Measurements from ENCODE around the gene SNTG2. TPM values are rescaled to one million over a fixed set of nuclear protein-coding genes. Genes with fewer than 3 reads are reported as not detected.

SNTG2 gene
- total RNA-seq, 2 experiments from 2014 or later: 2.5 to 3.2 TPM

DNA sequence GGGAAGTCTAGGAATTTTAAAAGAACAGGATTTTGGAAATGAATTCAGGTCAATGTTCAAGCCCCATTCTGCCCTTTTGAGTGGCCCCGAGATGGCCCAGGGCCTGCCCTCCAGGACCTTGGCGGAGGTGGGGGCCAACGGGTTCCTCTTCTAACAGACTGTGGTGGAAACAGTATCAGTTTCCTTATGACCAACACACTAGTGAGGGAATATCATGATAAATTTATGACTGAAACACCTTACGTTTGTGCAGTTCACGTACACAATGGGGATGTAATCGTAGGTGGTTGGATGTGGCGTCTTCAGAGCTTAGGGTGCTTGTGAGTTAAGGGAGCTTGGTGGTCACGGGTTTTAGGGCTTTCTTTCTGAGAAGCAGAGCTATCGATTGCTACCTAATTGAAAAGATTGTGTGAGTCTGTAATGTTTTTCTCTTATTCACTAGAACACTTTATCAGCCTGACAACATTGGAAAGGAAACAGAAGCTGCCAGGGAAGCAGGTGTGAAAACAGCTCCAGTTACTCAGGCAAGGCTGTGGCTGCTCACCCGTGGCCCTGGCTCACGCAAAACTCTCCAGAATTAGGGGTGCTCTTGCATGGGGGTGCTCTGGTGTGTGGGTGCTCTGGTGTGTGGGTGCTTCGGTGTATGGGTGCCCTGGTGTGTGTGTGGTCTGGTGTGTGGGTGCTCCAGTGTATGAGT is 165.3 kb downstream of the SNTG2 start:
- H3K27ac Mint-ChIP-seq: no peak overlapping the region
- ChIA-PET CTCF (interaction anchor here (0.7 kb wide), 1 partner anchor 24 kb away, joined by 3 read pairs; no protein-coding TSS in a partner anchor), POLR2A (no interaction called here)
- TF ChIP-seq, protein P1, sequence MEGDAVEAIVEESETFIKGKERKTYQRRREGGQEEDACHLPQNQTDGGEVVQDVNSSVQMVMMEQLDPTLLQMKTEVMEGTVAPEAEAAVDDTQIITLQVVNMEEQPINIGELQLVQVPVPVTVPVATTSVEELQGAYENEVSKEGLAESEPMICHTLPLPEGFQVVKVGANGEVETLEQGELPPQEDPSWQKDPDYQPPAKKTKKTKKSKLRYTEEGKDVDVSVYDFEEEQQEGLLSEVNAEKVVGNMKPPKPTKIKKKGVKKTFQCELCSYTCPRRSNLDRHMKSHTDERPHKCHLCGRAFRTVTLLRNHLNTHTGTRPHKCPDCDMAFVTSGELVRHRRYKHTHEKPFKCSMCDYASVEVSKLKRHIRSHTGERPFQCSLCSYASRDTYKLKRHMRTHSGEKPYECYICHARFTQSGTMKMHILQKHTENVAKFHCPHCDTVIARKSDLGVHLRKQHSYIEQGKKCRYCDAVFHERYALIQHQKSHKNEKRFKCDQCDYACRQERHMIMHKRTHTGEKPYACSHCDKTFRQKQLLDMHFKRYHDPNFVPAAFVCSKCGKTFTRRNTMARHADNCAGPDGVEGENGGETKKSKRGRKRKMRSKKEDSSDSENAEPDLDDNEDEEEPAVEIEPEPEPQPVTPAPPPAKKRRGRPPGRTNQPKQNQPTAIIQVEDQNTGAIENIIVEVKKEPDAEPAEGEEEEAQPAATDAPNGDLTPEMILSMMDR (IDR thresholded peaks at IDR 0.05): no peak
- no peak overlapping the region for H3K4me3 Mint-ChIP-seq
- peaks cover 19% of the 10 kb centered on the region for H3K9me3 Mint-ChIP-seq
- DNase-seq (no peak), ATAC-seq (no peak)
- intact Hi-C loops (cut with micrococcal nuclease): no loop called here
- peaks cover 3% of the 10 kb centered on the region for H3K4me1 Mint-ChIP-seq (ENCODE audit: low read depth)
- H3K27me3 Mint-ChIP-seq: peaks cover 1% of the 10 kb centered on the region
- no peaks in the 10 kb centered on the region for H3K36me3 Mint-ChIP-seq (ENCODE audit: low read depth)

DNA sequence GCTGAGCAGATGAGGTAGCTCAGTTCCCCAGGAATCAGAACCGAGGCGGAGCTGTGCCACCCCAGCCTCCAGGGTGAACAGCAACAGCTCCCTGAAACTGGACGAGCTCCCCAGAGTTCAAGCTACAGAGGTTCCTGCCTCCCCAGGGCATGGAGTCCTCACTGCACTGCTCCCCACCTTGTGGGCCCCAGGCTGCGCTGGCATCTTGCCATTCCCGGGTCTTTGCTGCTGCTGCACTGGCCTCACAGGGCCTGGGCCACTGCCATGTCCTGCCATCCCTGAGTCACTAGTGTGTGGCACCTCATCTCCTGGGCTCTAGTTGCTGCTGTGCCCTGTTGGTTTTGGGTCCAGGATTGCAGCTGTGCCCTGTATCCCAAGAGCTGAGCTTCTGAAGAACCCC is 166.9 kb downstream of the SNTG2 start:
- Mint-ChIP-seq H3K27ac (no peak overlapping the region), H3K36me3 (ENCODE audit: low read depth) (no peaks in the 10 kb centered on the region), H3K27me3 (peaks cover 1% of the 10 kb centered on the region), H3K4me3 (no peak overlapping the region), H3K4me1 (ENCODE audit: low read depth) (peaks cover 3% of the 10 kb centered on the region), H3K9me3 (peaks cover 9% of the 10 kb centered on the region)
- ATAC-seq (no peak), DNase-seq (no peak)
- TF ChIP-seq, protein P1 (IDR thresholded peaks at IDR 0.05): no peak
- CTCF ChIA-PET: no interaction called here
- POLR2A ChIA-PET: no interaction called here
- intact Hi-C loops (cut with micrococcal nuclease): no loop called here

DNA sequence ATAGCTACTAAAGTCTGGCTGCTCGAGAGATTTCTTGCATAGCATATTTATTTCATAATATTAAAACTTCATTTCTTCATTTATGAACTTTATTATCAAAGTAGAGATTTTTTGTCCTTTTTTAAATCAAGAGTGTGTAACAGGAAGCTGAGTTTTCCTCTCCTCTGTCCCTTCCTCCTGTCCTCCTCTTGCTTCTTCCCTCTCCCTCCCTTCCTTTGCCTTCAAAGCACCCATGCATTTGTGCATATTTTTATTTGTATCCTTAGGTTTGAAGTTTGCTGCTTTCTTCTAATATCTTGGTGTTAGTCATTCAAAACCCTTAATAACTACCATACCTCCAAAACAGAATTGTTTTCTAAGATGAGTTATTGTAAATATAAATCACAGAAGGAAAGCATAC is 174.6 kb downstream of the SNTG2 start:
- ChIA-PET POLR2A (interaction anchor here (0.9 kb wide), 1 partner anchor 36 kb away, joined by 3 read pairs; no protein-coding TSS in a partner anchor), CTCF (no interaction called here)
- TF ChIP-seq, protein P1 (IDR thresholded peaks at IDR 0.05): no peak
- intact Hi-C loops (cut with micrococcal nuclease): no loop called here
- Mint-ChIP-seq H3K27me3 (no peaks in the 10 kb centered on the region), H3K27ac (no peak overlapping the region), H3K9me3 (no peaks in the 10 kb centered on the region), H3K36me3 (ENCODE audit: low read depth) (no peaks in the 10 kb centered on the region), H3K4me1 (ENCODE audit: low read depth) (no peaks in the 10 kb centered on the region), H3K4me3 (no peak overlapping the region)
- no peak for ATAC-seq
- DNase-seq: no peak

DNA sequence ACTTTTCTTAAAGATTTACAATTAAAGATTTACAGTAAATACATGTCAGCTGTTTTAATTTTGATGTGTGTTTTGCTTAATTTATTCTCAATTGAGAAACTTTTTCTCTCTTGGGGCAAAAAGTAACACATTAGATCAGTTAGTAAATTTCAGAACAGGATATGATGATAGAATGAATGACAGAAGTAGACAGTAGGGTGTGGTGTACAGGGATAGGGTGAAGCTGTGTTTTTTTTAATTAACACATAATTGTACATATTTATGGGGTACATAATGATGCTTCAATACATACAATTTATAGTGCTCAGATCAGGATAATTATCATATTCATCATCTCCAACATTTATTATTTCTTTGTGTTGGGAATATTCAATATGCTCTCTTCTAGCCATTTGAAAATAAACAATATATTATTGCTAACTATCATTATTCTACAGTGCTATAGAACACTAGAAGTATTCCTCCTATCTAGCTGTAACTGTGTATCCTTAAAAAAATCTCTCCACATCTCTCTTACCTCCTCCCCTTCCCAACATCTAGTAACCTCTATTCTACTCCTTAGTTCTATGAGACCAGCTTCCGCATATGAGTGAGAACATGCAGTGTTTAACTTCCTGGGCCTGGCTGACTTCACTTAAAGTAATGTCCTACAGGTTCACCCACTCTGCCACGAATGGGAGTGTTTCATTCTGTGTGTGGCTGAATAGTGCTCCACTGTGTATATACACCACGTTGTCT is 175.2 kb downstream of the SNTG2 start:
- no peaks in the 10 kb centered on the region for H3K36me3 Mint-ChIP-seq (ENCODE audit: low read depth)
- intact Hi-C loops (cut with micrococcal nuclease): no loop called here
- no peaks in the 10 kb centered on the region for H3K27me3 Mint-ChIP-seq
- DNase-seq (no peak), ATAC-seq (no peak)
- ChIA-PET POLR2A (no interaction called here), CTCF (no interaction called here)
- no peaks in the 10 kb centered on the region for H3K4me1 Mint-ChIP-seq (ENCODE audit: low read depth)
- H3K4me3 Mint-ChIP-seq: no peak overlapping the region
- no peak overlapping the region for H3K27ac Mint-ChIP-seq
- TF ChIP-seq, protein P1 (IDR thresholded peaks at IDR 0.05): no peak
- H3K9me3 Mint-ChIP-seq: no peaks in the 10 kb centered on the region

DNA sequence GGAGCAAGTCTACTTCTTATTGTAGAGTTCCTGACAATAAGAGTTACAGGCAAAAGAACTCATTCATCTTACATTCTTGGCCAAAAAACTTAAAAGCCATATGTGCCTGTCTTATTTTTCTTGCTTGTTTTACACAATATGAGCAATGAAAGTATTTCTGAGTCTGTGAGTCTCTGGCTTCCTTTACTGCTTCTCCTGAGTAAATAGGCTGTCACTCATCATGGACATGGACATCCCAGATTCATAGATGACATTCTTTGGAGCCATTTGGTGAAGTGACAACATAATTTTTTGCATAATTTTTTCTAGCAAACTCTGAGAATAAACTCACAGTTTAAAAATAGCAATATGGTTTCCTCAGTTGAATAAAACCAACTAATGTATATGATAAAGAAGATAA is 179.3 kb downstream of the SNTG2 start:
- H3K4me3 Mint-ChIP-seq: no peak overlapping the region
- no peaks in the 10 kb centered on the region for H3K36me3 Mint-ChIP-seq (ENCODE audit: low read depth)
- H3K27ac Mint-ChIP-seq: no peak overlapping the region
- intact Hi-C loops (cut with micrococcal nuclease): no loop called here
- DNase-seq: no peak
- ChIA-PET CTCF (no interaction called here), POLR2A (no interaction called here)
- no peaks in the 10 kb centered on the region for H3K27me3 Mint-ChIP-seq
- no peak for ATAC-seq
- no peaks in the 10 kb centered on the region for H3K9me3 Mint-ChIP-seq
- TF ChIP-seq, protein P1 (IDR thresholded peaks at IDR 0.05): no peak
- H3K4me1 Mint-ChIP-seq (ENCODE audit: low read depth): peaks cover 13% of the 10 kb centered on the region
